NCI-H2196 (cell line): ENCODE measurements around the gene ZBTB20.
"Not testable (repeated sequence)": the region's sequence is repeated elsewhere in the genome, so short reads cannot be mapped to it uniquely, and the experiment has no call there.

Experiments
- DNase-seq: peaks from one replicate; lab custom pipeline; 2025; ENCODE audit not compliant: unreplicated experiment; lab: John Stamatoyannopoulos, UW

The ZBTB20 gene

DNA sequence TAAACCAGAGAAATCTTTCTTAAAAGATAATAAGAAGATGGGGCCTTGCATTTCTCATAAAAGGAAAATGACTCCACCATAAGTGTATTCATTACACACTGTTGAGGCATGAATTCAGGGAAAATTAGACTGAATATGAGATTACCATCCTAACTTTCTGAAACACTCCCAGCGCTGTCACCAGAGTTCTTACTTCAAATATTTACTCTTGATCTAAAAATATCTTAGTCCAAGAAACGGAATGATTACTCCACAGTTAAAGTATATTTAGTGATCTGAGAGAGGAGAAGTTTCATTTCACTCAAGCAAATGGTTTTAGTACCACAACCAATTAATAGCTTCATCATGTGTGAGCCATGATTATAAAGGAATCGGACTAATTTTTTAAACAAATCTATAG, 300.3 kb downstream of the ZBTB20 start:
- DNase-seq, result no peak

DNA sequence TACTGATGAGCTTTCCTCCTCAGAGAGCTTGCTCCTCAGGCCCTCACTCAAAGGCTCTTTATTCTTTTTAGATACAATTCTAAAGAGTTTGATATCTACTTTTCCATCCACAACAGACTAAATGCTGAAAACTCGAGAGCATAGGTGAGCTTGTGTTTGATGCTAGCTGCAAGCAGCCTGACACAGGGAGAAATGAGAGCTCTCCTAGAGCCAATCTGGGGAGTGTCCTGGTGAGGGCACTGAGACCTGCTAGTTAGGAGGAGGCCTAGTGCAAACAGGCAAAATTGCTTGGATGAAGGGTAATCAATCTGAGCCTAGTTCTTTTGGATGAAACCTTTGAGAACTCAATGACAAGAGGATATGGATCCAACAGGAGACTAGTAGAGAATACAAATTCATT, 300.8 kb downstream of the ZBTB20 start:
- DNase-seq, result no peak

- DNase-seq, result no peak
These were observed 305.6 kb downstream of the ZBTB20 start for GRCh38 chr3:114841515-114841914.

GRCh38 chr3:114839476-114839875, 307.6 kb downstream of the ZBTB20 start:
- no peak for DNase-seq

DNA sequence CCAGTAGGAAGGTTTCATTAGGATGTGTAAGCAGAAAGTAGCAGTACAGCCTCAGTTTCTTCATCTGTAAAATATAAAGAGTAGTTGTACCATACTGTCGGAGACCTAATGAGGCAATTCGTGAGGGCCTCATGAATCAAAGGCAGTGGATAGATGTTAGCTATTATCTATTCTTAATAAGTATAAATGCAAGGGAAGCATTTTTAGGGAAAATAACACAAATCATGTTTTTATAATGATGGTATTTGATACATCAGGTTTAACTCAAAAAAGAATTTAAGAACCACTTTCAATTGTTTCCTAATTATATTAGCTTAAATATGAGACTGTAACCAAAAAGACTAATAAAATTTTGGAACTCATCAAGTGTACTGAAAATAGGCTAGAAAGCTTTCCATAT, 309.1 kb downstream of the ZBTB20 start:
- no peak for DNase-seq

GRCh38 chr3:114834175-114834940, 312.7 kb downstream of the ZBTB20 start:
- DNase-seq, result no peak

GRCh38 chr3:114831861-114832260, 315.2 kb downstream of the ZBTB20 start:
- DNase-seq, result no peak

DNA sequence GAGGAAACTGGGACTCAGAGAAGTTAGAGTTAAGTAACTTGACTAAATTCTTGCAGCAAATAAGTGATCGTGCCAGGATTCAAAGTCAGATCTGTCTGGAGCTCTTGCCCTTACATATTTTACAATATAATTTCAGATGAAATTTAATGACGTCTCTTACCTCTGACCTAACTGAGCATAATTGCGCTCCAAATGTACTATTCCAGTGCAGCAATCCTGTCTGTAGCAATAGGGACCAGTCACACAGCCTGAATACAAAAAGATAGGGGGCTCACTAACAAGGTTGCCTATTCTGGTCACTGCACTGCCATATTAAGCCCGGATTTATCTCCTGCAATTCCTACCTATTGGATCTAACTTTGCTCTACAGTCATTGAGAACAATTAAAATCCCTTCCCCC, 316.4 kb downstream of the ZBTB20 start:
- DNase-seq, result no peak

DNA sequence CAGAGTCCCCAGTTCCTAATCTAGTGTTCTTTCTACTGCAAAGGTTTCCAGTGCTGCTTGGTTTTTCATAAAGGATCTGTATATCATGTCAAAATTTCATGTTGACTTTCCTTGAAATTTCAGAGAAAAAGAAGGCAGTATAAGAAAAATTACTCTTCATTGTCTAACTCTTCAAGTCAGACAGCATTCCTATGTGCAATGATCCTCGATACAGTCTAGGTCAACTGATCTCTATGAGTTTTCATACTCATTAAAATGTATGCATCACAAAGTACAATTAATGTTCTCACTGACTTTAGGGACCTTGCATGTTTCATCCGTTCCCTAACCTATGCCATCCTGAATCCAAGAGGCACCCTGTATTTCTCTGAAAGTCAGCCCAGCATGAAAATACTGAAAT, 317.3 kb downstream of the ZBTB20 start:
- no peak for DNase-seq

- peak; percentile 46 for DNase-seq
These were observed 319.6 kb downstream of the ZBTB20 start for GRCh38 chr3:114827495-114827894.

DNA sequence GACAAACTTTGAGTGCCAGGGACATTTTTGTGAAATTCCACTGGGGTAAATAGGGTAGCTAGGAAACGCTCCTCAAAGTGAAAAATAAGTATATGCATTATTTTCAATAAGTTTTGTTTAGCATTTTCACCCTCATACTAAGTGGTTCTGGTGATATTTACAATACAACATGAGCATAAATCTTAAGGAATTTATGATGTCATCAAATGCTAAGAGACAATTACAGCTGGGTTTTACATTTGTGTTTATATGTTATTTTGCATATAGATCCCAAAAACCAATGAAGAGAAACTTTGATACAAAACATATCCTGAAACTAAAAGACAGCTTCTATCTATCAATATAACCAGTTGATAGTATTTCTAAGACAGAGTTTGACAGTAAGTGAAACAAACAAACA, 323.1 kb downstream of the ZBTB20 start:
- DNase-seq, result no peak

DNA sequence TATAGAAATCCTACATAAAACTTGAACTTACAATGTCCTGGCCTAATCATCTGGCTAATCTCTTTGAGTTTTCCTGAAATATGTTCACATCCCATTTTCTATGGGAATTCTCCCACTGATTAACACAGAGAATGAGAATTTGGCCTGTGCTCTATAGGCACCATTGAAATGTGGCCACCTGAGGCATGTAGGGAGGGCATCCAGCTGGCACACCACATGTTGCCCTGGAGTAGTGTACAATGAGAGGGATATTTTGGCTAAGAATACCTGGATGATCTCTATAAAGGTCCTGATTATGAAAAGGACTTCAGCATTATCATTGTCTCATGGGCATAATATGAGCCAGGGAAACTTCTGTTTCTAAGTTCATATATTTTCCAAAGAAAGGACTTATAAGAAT, 324.0 kb downstream of the ZBTB20 start:
- DNase-seq, result no peak

DNA sequence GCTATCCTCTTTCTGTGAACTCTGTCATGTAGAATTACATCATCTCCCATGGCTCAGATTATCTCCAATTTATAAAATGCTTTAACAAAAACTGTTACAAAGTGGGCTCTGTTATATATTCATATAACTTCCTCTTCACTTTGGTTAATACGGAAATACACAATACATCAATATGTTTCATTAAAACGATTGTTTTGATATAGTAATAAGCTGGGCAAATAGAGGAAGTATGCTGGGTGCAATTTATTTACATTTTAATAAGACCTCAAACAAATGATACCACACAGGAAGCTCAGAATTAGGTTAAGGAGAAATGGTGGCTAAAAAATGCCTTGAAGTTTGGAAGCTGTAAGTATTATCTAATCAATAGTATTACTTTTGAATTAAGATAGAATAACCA, 331.0 kb downstream of the ZBTB20 start:
- DNase-seq, result no peak

DNA sequence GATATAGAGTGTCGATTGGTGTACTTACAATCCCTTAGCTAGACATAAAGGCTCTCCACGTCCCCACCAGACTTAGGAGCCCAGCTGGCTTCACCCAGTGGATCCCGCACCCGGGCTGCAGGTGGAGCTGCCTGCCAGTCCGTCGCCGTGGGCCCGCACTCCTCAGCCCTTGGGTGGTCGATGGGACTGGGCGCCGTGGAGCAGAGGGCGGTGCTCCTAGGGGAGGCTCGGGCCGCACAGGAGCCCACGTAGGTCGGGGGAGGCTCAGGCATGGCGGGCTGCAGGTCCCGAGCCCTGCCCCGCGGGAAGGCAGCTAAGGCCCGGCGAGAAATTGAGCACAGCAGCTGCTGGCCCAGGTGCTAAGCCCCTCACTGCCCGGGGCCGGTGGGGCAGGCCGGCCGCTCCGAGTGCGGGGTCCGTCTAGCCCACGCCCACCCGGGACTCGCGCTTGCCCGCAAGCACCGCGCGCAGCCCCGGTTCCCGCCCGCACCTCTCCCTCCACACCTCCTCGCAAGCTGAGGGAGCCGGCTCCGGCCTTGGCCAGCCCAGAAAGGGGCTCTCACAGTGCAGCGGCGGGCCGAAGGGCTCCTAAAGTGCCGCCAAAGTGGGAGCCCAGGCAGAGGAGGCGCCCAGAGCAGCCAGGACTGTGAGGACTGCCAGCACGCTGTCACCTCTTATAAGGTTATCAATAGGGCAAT, 334.4 kb downstream of the ZBTB20 start:
- not testable (repeated sequence) for DNase-seq

- DNase-seq, result no peak
These were observed 337.2 kb downstream of the ZBTB20 start for GRCh38 chr3:114809668-114810413.

DNA sequence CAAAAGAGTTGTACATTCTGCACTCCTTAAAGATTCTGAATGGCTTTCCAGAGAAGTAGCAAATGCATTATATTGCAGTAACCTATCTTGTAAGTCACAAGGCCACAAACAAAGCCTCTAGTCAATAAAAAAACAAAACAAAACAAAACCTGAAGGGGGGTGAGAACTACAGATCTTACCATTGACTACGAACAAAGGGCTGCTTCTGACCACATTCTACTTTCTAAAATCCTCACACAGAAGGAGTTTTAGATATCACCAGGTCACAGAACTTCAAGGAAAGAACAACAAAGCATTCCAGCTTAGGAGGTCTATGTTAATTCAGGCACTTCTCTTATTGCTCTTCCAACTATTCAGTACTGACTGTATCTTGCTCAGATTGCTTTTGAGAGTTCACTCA, 343.0 kb downstream of the ZBTB20 start:
- DNase-seq, result no peak

- DNase-seq, result no peak
These were observed 343.9 kb downstream of the ZBTB20 start for GRCh38 chr3:114803042-114803695.

DNA sequence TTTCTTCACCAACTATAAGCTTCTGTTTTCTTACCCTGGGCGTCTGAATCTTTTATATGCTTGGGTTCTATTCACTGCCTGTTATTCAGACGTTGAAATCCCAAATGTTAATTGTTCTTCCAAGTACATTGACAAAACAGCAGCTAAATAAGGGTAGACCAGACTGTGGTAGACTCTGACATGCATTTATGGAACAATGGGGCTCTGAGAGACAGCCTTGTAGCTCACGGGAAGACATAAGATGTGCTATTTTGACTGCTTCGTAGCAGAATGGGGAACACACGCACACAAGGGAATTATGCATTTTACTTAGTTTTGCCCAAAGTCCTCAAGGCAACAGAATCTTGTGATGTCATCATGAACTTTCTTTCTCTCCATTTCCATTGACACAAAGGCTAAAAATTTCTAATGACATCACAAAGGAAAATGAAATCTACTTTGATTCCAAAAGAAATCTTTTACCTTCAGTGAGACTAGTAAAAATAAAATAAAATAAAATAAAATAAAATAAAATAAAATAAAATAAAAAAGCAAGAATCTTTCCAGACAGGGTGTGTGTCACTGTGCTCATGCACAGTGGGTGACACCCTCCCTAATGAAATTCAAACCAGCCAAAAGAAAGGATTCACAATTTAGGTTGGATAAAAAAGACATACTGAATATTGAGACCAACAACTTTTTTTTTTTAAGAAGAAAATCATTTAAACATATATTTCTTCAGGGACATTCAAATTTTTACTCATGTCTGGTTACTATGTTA, 346.6 kb downstream of the ZBTB20 start:
- DNase-seq, result no peak

- no peak for DNase-seq
These were observed 347.3 kb downstream of the ZBTB20 start for GRCh38 chr3:114799816-114800215.

- DNase-seq, result no peak
These were observed 350.3 kb downstream of the ZBTB20 start for GRCh38 chr3:114796796-114797195.
